ENCODE results near the gene HEXA. TPM values are rescaled to one million over a fixed set of nuclear protein-coding genes. Genes with fewer than 3 reads are reported as not detected.
"Not testable (repeated sequence)": the region's sequence is repeated elsewhere in the genome, so short reads cannot be mapped to it uniquely, and the experiment has no call there.

The HEXA gene
- 100 to 1,000 TPM in 1 of 7 donors, 10 to 100 TPM in 6; 42.4 to 122 (median 71.0) TPM for total RNA-seq
- polyA plus RNA-seq, result 100 to 1,000 TPM in 1 of 2 donors, 10 to 100 TPM in 1; 77.7 to 166 TPM
- long read RNA-seq, donor 1, full-length matches to known transcripts, result 400 of 495 reads
- long read RNA-seq, donor 1, partial matches to known transcripts, result 36 of 495 reads
- long read RNA-seq, donor 1, other reads (novel, unspliced or antisense), result 59 of 495 reads
- long read RNA-seq, donor 2, full-length matches to known transcripts, result 53 of 62 reads
- long read RNA-seq, donor 2, partial matches to known transcripts, result 9 of 62 reads
- long read RNA-seq, donor 2, other reads (novel, unspliced or antisense), result 0 of 62 reads
- long read RNA-seq, donor 3, full-length matches to known transcripts, result 165 of 181 reads
- long read RNA-seq, donor 3, partial matches to known transcripts, result 3 of 181 reads
- long read RNA-seq, donor 3, other reads (novel, unspliced or antisense), result 13 of 181 reads

DNA sequence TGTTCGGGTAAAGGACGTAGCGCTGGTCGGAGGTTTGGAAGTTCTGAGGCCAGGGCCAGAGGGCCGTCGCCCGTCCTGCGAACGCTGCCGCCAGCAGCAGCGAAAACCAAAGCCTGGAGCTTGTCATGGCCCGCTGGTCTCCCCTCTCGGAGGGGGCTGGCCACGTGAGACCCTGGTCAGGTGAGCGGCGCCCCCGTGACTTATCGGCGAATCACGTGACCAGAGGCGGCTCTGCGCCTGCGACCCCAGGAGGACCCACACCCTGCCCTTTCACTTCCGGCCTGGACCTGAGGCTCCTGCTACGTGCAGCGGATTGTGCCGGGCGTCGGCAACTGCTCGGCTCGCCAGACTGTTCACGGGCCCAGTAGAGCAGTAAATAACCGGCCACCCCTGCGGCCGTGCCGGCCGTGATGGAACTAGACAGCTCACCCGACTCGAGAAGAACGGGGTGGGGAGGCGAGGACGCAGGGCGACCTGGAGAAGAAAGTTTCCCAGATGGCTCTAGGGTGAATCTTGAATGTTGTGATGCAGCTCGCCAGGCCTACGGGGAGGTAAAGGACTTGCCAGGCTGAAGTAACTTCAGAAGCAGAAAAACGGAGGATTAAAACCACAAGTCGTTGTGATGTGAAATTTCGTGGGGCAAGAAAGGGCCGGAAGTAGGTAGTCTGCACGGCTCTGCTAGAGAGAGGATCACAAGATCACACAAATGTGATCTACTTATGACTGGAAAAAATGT, at the start of gene HEXA:
HEXA (minus strand) TSS at position 169 of the 736 bp plus-strand sequence; CDS start at position 127, 42 bp downstream.
- H3K27ac ChIP-seq, result peak within 1 kb of the TSS; percentile 31 to 77
- intact Hi-C loops (cut with DNase I), result no loop called here
- TF ChIP-seq, protein P1, sequence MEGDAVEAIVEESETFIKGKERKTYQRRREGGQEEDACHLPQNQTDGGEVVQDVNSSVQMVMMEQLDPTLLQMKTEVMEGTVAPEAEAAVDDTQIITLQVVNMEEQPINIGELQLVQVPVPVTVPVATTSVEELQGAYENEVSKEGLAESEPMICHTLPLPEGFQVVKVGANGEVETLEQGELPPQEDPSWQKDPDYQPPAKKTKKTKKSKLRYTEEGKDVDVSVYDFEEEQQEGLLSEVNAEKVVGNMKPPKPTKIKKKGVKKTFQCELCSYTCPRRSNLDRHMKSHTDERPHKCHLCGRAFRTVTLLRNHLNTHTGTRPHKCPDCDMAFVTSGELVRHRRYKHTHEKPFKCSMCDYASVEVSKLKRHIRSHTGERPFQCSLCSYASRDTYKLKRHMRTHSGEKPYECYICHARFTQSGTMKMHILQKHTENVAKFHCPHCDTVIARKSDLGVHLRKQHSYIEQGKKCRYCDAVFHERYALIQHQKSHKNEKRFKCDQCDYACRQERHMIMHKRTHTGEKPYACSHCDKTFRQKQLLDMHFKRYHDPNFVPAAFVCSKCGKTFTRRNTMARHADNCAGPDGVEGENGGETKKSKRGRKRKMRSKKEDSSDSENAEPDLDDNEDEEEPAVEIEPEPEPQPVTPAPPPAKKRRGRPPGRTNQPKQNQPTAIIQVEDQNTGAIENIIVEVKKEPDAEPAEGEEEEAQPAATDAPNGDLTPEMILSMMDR (IDR thresholded peaks at IDR 0.05), result no peak
- peak; percentile 65 for TF ChIP-seq POLR2A (IDR thresholded peaks at IDR 0.05)
- DNase-seq, result peak; percentile 99 to 100 (median 99)
- 0% methylated on average over 49 to 50 of the region's 50 CpGs for WGBS, 3 donors
- peak within 1 kb of the TSS; percentile 72 for H3K4me3 ChIP-seq
- H3K9me3 ChIP-seq, result no peaks in the 10 kb centered on the region
- H3K4me1 ChIP-seq (ENCODE audit: insufficient read depth), result peaks cover 5% of the 10 kb centered on the region
- no peaks in the 10 kb centered on the region for H3K27me3 ChIP-seq
- H3K36me3 ChIP-seq, result no peaks in the 10 kb centered on the region

- no peaks in the 10 kb centered on the region for H3K9me3 ChIP-seq
- H3K27ac ChIP-seq, result no peak overlapping the region
- 46 to 50% (median 48%) methylated on average over 2 of the region's 2 CpGs for WGBS, 3 donors
- no peaks in the 10 kb centered on the region for H3K4me1 ChIP-seq (ENCODE audit: insufficient read depth)
- H3K27me3 ChIP-seq, result no peaks in the 10 kb centered on the region
- no peaks in the 10 kb centered on the region for H3K36me3 ChIP-seq
- intact Hi-C loops (cut with DNase I), result no loop called here
- H3K4me3 ChIP-seq, result no peak overlapping the region
- DNase-seq, result no peak
- TF ChIP-seq, protein P1 (IDR thresholded peaks at IDR 0.05), result no peak
- TF ChIP-seq POLR2A (IDR thresholded peaks at IDR 0.05) (no peak), EP300 (IDR thresholded peaks at IDR 0.05) (no peak)
Observed at GRCh38 chr15:72423256-72423655, 47.4 kb upstream of the HEXA start.

DNA sequence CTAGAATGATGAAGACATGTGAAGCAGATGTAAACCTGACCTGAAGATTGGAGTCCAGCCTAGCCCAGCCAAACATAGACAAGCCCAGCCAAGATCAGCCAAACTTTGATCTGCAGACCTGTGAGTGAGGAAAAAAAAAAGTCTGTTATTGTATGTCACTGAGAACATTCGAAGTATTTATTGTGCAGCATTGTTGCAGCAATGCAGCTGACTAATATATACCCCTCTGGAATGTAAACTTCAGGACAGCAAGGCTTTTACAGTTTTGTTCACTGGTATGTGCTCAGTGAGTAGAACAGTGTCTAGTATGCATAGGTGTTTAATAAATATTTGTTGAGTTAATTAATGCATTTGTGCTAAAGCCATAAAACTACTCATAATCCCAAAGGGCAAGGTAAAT, 45.7 kb upstream of the HEXA start:
- intact Hi-C loops (cut with DNase I), result no loop called here
- no peak for DNase-seq
- no peak for TF ChIP-seq EP300 (IDR thresholded peaks at IDR 0.05)
- TF ChIP-seq, protein P1 (IDR thresholded peaks at IDR 0.05), result no peak
- no peak for TF ChIP-seq POLR2A (IDR thresholded peaks at IDR 0.05)
- Histone ChIP-seq H3K4me3 (no peak overlapping the region), H3K9me3 (no peaks in the 10 kb centered on the region), H3K27ac (no peak overlapping the region), H3K27me3 (no peaks in the 10 kb centered on the region), H3K36me3 (no peaks in the 10 kb centered on the region), H3K4me1 (ENCODE audit: insufficient read depth) (no peaks in the 10 kb centered on the region)
- WGBS, 3 donors, result 45 to 64% (median 63%) methylated on average over 1 of the region's 1 CpG

GRCh38 chr15:72420576-72420975, 44.8 kb upstream of the HEXA start:
- TF ChIP-seq POLR2A (IDR thresholded peaks at IDR 0.05) (no peak), EP300 (IDR thresholded peaks at IDR 0.05) (no peak)
- TF ChIP-seq, protein P1 (IDR thresholded peaks at IDR 0.05), result no peak
- Histone ChIP-seq H3K27me3 (no peaks in the 10 kb centered on the region), H3K4me1 (ENCODE audit: insufficient read depth) (no peaks in the 10 kb centered on the region), H3K4me3 (no peak overlapping the region), H3K9me3 (no peaks in the 10 kb centered on the region), H3K27ac (no peak overlapping the region), H3K36me3 (no peaks in the 10 kb centered on the region)
- no peak for DNase-seq
- intact Hi-C loops (cut with DNase I), result no loop called here
- WGBS, 3 donors, result 65 to 72% (median 71%) methylated on average over 2 of the region's 2 CpGs

DNA sequence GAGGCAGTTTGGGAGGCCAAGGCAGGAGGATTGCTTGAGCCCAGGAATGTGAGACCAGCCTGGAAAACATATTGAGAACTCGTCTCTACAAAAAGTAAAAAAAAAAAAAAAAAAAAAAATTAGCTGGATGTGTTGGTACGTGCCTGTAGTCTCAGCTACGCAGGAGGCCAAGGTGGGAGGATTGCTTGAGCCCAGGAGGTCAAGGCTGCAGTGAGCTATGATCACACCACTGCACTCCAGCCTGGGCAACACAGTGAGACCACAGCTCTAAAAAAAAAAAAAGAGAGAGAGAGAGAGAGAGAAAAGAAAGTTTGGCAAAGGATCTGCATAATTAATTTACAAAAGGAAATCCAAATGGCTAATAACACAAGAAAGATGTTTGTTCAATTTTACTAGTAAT, 44.0 kb upstream of the HEXA start:
- DNase-seq; H3K4me3 ChIP-seq; H3K27ac ChIP-seq; H3K36me3 ChIP-seq; H3K27me3 ChIP-seq; H3K9me3 ChIP-seq; H3K4me1 ChIP-seq (ENCODE audit: insufficient read depth); intact Hi-C loops (cut with DNase I): not testable (repeated sequence)
- whole genome bisulfite sequencing, 3 donors, result 24 to 41% (median 39%) methylated on average over 3 of the region's 3 CpGs
